SK-N-SH treated with all-trans-retinoic acid at 6 μM for 48 hours (cell line): Measurements from ENCODE around the gene ZFP62.

Experiments used
- ATAC-seq: fragments of 200-7000 bp; cut with Tn5 transposase; 3 replicates; pipeline ENCODE4 v1.9.1; 2020; ENCODE audit warnings: mild to moderate bottlenecking, moderate library complexity
- ARNTL ChIP-seq: fragments of 450-650 bp; formaldehyde crosslinking; IDR thresholded peaks from 2 replicates; pipeline ENCODE4 v1.5.0; 2020; ENCODE audit warnings: low read depth, mild to moderate bottlenecking, moderate library complexity, borderline replicate concordance
- BACH2 ChIP-seq: fragments of 250-450 bp; sonication (Bioruptor Pico); IDR thresholded peaks from 2 replicates; pipeline ENCODE4 v1.9.0; 2021; ENCODE audit warnings: mild to moderate bottlenecking, borderline replicate concordance
- CREB5 ChIP-seq: fragments of 250-450 bp; sonication (Bioruptor Pico); IDR thresholded peaks from 2 replicates; pipeline ENCODE4 v1.5.1; 2020; ENCODE audit warnings: low read depth, mild to moderate bottlenecking, moderate library complexity
- CSRNP3 ChIP-seq: fragments of 250-450 bp; sonication (Bioruptor Pico); IDR thresholded peaks from 2 replicates; pipeline ENCODE4 v1.5.1; 2021; ENCODE audit warnings: mild to moderate bottlenecking, moderate library complexity
- ESRRG ChIP-seq: fragments of 250-450 bp; sonication (Bioruptor Pico); IDR thresholded peaks from 2 replicates; pipeline ENCODE4 v1.6.1; 2021; ENCODE audit warnings: mild to moderate bottlenecking
- GLIS3 ChIP-seq: fragments of 250-450 bp; sonication (Bioruptor Pico); IDR thresholded peaks from 2 replicates; pipeline ENCODE4 v1.5.0; 2020; ENCODE audit warnings: mild to moderate bottlenecking, moderate library complexity
- ISL1 ChIP-seq: fragments of 250-450 bp; sonication (Bioruptor Pico); IDR thresholded peaks from 2 replicates; pipeline ENCODE4 v2.1.2; 2022; ENCODE audit warnings: mild to moderate bottlenecking, moderate library complexity
- OSR1 ChIP-seq: fragments of 250-450 bp; sonication (Bioruptor Pico); IDR thresholded peaks from 2 replicates; pipeline ENCODE4 v1.8.0; 2022; ENCODE audit warnings: moderate library complexity, mild to moderate bottlenecking, inconsistent platforms
- POU6F1 ChIP-seq: fragments of 250-450 bp; sonication (Bioruptor Pico); IDR thresholded peaks from 2 replicates; pipeline ENCODE4 v1.8.0; 2021; ENCODE audit warnings: low read depth, mild to moderate bottlenecking, moderate library complexity, borderline replicate concordance
- PPARA ChIP-seq: fragments of 250-450 bp; sonication (Bioruptor Pico); IDR thresholded peaks from 2 replicates; pipeline ENCODE4 v1.5.0; 2020; ENCODE audit warnings: mild to moderate bottlenecking, borderline replicate concordance
- RARB ChIP-seq: fragments of 250-450 bp; sonication (Bioruptor Pico); IDR thresholded peaks from 2 replicates; pipeline ENCODE4 v1.8.0; 2021; ENCODE audit warnings: mild to moderate bottlenecking, moderate library complexity
- SNAI2 ChIP-seq: fragments of 250-450 bp; sonication (Bioruptor Pico); IDR thresholded peaks from 2 replicates; pipeline ENCODE4 v1.5.0; 2020; ENCODE audit warnings: mild to moderate bottlenecking, moderate library complexity
- TCF4 ChIP-seq: fragments of 250-450 bp; sonication (Bioruptor Pico); IDR thresholded peaks from 2 replicates; pipeline ENCODE4 v1.8.0; 2021; ENCODE audit warnings: mild to moderate bottlenecking, moderate library complexity, borderline replicate concordance
- TOX ChIP-seq: fragments of 250-450 bp; sonication (Bioruptor Pico); IDR thresholded peaks from 2 replicates; pipeline ENCODE4 v1.8.0; 2021; ENCODE audit warnings: mild to moderate bottlenecking, moderate library complexity, borderline replicate concordance
- TSHZ2 ChIP-seq: fragments of 250-450 bp; sonication (Bioruptor Pico); IDR thresholded peaks from 2 replicates; pipeline ENCODE4 v1.5.0; 2020; ENCODE audit warnings: mild to moderate bottlenecking, moderate library complexity
- ZC3H10 ChIP-seq: fragments of 250-450 bp; sonication (Bioruptor Pico); IDR thresholded peaks from 2 replicates; pipeline ENCODE4 v1.5.1; 2021; ENCODE audit warnings: mild to moderate bottlenecking, moderate library complexity
- ZFP3 ChIP-seq: fragments of 250-450 bp; sonication (Bioruptor Pico); IDR thresholded peaks from 2 replicates; pipeline ENCODE4 v1.5.0; 2020; ENCODE audit warnings: mild to moderate bottlenecking, moderate library complexity
- ZFP30 ChIP-seq: fragments of 450-650 bp; formaldehyde crosslinking; IDR thresholded peaks from 2 replicates; pipeline ENCODE4 v1.5.0; 2022; ENCODE audit warnings: mild to moderate bottlenecking, moderate library complexity
- ZNF565 ChIP-seq: fragments of 450-650 bp; formaldehyde crosslinking; conservative IDR thresholded peaks from 2 replicates; pipeline ENCODE4 v1.5.0; 2020; ENCODE audit warnings: low read depth, mild to moderate bottlenecking, moderate library complexity
- ZNF70 ChIP-seq: fragments of 450-650 bp; formaldehyde crosslinking; IDR thresholded peaks from 2 replicates; pipeline ENCODE4 v1.5.0; 2020; ENCODE audit warnings: mild to moderate bottlenecking, moderate library complexity
- ZNF8 ChIP-seq: fragments of 450-650 bp; formaldehyde crosslinking; IDR thresholded peaks from 2 replicates; pipeline ENCODE4 v1.5.0; 2020; ENCODE audit warnings: mild to moderate bottlenecking, moderate library complexity

The ZFP62 gene

GRCh38 chr5:180874804-180875582 is 13.9 kb upstream of the ZFP62 start:
- ATAC-seq = no peak
- no peak for TF ChIP-seq RARB (CRISPR knock-in tag)
- TF ChIP-seq ISL1 (CRISPR knock-in tag) = no peak
- no peak for TF ChIP-seq ZFP3 (CRISPR knock-in tag)
- no peak for TF ChIP-seq OSR1
- TF ChIP-seq ZNF70 (CRISPR knock-in tag) = no peak
- TF ChIP-seq POU6F1 (CRISPR knock-in tag) = no peak
- no peak for TF ChIP-seq TSHZ2 (CRISPR knock-in tag)
- TF ChIP-seq SNAI2 (CRISPR knock-in tag) = no peak
- TF ChIP-seq TOX (CRISPR knock-in tag) = no peak
- TF ChIP-seq TCF4 (CRISPR knock-in tag) = no peak
- no peak for TF ChIP-seq GLIS3 (CRISPR knock-in tag)
- no peak for TF ChIP-seq ZC3H10 (CRISPR knock-in tag)
- TF ChIP-seq, all 23 proteins: peak for 0

- TF ChIP-seq ISL1 (CRISPR knock-in tag) (no peak), CREB5 (CRISPR knock-in tag) (no peak), RARB (CRISPR knock-in tag) (no peak), POU6F1 (CRISPR knock-in tag) (no peak), BACH2 (CRISPR knock-in tag) (no peak), TCF4 (CRISPR knock-in tag) (no peak), ARNTL (CRISPR knock-in tag) (no peak), GLIS3 (CRISPR knock-in tag) (no peak), ZNF70 (CRISPR knock-in tag) (no peak), OSR1 (no peak), ZC3H10 (CRISPR knock-in tag) (no peak), ZNF8 (CRISPR knock-in tag) (no peak)
- TF ChIP-seq, all 23 proteins: peak for 0
- no peak for ATAC-seq
Observed at GRCh38 chr5:180873615-180874520, 12.8 kb upstream of the ZFP62 start.

- no peak for ATAC-seq
- no peak for TF ChIP-seq ZNF8 (CRISPR knock-in tag)
- TF ChIP-seq ZNF565 (CRISPR knock-in tag) = no peak
- no peak for TF ChIP-seq ZNF70 (CRISPR knock-in tag)
- no peak for TF ChIP-seq ZFP3 (CRISPR knock-in tag)
- TF ChIP-seq PPARA (CRISPR knock-in tag) = no peak
- TF ChIP-seq ESRRG (CRISPR knock-in tag) = no peak
- no peak for TF ChIP-seq CREB5 (CRISPR knock-in tag)
- TF ChIP-seq CSRNP3 (CRISPR knock-in tag) = no peak
- no peak for TF ChIP-seq ZFP30
- no peak for TF ChIP-seq RARB (CRISPR knock-in tag)
- TF ChIP-seq TCF4 (CRISPR knock-in tag) = no peak
Observed at GRCh38 chr5:180872419-180872818, 11.3 kb upstream of the ZFP62 start.
